GM04504 (cell line): ENCODE measurements around the gene PLCD1.

Source experiments
- DNase-seq: peaks from one replicate; pipeline ENCODE4 v3.0.0-alpha.2; 2012; ENCODE audit warnings: low read depth

PLCD1 gene

DNA sequence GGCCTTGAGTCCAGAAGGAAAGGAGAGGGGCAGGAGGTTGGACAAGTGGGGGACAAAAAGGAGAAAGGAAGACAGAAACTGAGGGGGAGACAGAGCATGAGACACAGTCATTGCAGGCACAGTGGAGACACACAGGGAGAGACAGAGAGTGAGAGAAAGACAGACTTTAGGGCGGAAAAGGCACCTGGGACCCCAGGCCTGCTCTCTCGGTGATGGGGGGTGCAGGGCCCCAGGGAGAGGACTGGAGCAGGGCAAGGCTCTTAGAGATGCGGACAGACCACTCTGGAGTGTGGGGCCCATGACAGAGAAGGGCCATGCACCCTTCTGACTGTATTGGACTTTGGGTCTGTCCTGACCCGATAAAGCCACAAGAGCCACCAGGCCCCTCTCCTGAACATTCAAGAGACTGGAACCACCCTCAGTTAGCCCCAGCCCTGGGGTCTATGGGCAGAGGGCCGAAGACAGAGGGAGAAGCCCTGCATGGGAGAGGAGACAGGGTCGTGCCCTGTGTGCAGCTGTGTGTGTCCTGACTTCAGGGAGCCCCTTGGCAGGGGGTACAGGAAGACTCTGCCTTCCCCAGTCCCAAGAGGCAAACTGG, 12.5 kb downstream of the PLCD1 start:
- DNase-seq: no peak

GRCh38 chr3:38016410-38016809, 13.0 kb downstream of the PLCD1 start:
- DNase-seq: no peak

DNA sequence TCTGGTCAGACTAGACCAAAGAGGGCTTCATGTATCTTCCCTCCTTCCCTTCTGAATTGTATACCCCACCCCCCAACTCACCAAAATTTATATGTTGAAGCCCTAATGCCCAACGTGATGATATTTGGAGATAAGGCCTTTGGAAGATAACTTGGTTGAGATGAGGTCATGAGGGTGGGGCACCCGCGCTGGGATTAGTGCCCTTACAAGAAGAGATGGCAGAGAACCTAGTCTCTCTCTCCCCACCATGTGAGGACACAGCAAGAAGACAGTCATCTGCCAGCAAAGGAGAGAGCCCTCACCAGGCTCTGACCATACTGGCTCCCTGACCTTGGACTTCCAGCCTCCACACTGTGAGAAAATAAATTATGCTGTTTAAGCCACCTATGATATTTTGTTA, 13.5 kb downstream of the PLCD1 start:
- DNase-seq: no peak

DNA sequence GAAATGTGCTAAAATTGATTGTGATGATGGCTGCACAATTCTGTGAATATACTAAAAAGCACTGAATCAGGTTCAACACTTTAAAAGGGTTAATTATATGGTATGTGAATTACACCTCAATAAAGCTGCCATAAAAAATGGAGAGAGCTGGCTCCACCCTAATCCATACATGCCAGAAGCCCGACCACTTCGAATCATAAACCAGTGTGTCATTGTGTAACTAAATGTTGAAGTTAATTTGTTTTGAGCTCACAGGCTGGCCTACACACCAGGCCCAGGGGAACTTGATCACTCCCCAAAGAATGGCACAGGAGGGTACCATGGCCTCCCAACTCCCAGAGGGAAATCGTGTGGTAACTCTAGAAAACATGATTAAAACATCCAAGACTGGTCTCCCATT, 14.0 kb downstream of the PLCD1 start:
- DNase-seq: no peak

- no peak for DNase-seq
Observed at GRCh38 chr3:38011111-38011510, 18.3 kb downstream of the PLCD1 start.

- no peak for DNase-seq
Observed at GRCh38 chr3:38009807-38010591, 19.4 kb downstream of the PLCD1 start.

DNA sequence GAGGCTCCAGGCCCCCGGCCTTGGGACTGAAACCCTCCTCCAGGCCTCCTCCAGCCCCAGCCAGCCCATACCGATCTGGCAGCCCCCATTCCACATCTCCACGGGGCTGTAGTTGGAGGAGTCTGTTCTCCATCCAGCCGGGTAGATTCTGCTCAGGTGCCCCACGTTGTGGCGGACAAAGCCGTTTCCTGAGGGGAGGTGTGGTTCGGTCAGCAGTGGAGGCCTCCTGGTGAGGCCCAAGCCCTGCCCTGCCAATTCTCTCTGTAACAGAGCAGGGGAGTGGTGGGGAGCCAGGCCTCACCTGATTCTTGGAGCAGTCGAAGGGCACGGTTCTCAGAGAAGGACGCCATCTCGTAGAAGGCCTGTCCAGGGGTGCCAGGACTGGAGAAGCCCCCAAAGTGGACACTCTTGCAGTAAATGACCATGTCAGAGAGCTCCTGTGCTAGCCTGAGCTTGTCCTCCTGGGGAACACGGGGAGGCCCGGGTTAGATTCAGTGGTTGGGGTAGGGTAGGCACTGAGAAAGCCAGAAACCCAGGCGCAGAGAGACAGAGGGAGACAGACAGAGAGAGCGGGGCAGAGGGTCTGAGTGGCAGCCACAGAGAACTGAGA, 20.4 kb downstream of the PLCD1 start:
- no peak for DNase-seq

- DNase-seq: no peak
Observed at GRCh38 chr3:38008191-38008701, 21.2 kb downstream of the PLCD1 start.

GRCh38 chr3:38007754-38008090, 21.7 kb downstream of the PLCD1 start:
- DNase-seq: no peak

- no peak for DNase-seq
Observed at GRCh38 chr3:38006445-38006995, 22.9 kb downstream of the PLCD1 start.

GRCh38 chr3:38006031-38006430, 23.4 kb downstream of the PLCD1 start:
- DNase-seq: no peak

DNA sequence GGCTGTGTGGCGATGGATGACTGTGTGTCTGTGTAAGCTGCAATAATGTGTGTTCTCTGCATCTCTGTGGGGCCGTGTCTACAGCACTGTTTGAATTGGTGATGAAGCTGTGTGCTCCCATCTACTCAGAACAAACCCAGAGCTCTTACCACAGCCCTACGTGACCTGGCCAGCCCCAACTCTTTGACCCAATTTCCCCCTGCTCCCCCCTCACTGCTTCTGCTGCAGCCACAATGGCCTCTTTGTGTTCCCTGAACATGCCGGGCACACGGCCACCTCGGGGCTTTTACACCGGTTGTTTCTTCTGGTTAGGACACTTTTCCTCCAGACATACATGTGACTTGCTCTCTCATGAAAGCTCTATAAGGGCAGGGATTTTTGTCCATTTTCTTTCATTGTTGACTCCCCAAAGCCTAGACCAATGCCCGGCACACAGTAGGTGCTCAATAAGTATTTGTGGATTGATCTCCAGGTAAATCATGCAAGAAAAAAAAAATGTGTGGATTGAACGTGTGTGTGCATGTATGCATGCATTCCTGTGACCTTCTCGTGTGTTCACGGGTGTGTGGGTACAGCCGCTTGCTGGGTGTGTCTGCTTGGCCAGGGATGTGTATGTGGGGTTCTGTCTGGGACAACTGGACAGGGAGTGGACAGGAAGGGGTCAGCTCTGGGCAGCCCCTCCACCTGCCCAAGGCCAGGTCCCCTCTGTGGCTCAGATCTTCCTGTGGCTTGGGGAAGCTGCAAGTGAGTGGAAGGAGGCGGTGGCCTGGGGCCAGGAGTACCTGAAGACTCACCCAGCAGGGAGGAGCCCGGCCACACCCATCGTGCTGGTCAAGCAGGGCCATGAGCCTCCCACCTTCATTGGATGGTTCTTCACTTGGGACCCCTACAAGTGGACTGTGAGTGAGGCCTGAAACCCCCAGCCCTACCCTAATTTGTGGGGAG, 24.1 kb downstream of the PLCD1 start:
- no peak for DNase-seq

- no peak for DNase-seq
Observed at GRCh38 chr3:38004415-38005075, 24.9 kb downstream of the PLCD1 start.

- no peak for DNase-seq
Observed at GRCh38 chr3:38003817-38004414, 25.5 kb downstream of the PLCD1 start.

DNA sequence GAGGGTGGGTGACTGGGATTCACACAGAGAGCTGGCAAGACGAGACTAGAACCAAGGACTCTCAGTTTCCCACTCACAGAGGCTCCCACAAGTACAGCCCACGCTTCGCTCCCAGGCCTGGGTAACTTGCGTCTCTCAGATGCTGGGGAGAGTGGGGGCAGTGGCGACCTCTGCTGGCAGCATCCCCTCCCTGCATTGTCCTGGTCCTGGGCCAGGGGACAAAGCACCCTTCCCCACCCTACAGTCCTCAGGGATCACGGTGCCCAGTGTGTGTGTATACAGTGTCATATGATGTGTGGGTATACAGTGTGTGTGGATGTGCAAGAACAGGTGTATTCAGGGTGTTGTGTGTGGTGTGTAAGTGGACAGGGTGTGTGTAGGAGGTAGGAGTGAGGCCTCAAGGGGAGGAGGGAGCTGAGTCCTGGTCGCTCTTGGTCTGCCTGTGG, 26.0 kb downstream of the PLCD1 start:
- no peak for DNase-seq

DNA sequence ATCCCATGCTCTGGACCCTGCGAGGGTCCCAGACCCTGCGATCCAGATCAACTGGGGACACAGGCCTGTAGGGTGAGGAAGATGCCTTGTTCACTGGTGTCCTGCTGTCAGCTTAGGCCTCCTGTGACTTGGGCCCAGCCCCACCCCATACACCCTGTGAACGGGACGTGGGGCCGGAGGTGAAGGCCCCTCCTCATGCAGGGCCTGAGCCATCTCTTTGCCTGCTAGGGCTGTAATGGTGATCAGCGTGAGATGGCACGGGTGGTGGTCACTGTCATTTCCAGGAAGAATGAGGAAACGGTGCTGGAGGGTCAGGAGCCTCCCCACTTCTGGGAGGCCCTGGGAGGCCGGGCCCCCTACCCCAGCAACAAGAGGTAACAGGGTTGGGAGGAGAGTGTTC, 26.5 kb downstream of the PLCD1 start:
- no peak for DNase-seq

DNA sequence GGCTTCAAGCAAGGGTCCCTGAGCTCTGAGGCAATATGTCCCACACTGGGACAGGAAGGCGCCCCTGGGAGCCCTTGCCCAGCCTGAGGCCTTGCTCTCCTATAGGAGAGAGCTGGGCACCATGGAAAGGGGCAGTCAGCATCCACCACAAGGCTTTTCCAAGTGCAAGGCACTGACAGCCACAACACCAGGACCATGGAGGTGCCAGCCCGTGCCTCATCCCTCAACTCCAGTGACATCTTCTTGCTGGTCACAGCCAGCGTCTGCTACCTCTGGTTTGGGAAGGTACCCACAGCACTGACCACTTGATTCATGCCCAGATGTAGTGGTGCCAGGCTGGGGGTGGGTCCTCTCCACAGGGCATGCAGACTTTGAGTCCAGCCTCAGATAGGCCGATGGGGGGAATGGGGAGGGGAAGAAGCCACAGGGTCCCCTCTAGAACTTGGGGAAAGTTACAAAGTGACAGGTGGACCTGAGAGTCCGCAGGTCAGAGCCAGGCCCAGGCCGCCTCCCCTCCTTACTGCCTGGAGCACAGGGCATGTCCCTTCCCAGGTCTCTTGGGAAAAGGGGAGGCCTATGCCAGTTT, 27.1 kb downstream of the PLCD1 start:
- DNase-seq: no peak

- no peak for DNase-seq
Observed at GRCh38 chr3:38001456-38002081, 27.9 kb downstream of the PLCD1 start.

GRCh38 chr3:38000965-38001455, 28.4 kb downstream of the PLCD1 start:
- DNase-seq: no peak
